Skin of body (tissue), 2 donors: Measurements from ENCODE around the gene CAMSAP2. TPM values are rescaled to one million over a fixed set of nuclear protein-coding genes. Genes with fewer than 3 reads are reported as not detected.

Experiments used
- DNase-seq: peaks from one replicate; lab custom pipeline; 2025; lab: John Stamatoyannopoulos, UW
- total RNA-seq: library from RNA; depleted of rRNA; stranded (reverse); fragments of >200 nt; gene quantifications from one replicate; pipeline ENCODE4 v1.2.3, GENCODE V29; 2014

Gene CAMSAP2, protein sequence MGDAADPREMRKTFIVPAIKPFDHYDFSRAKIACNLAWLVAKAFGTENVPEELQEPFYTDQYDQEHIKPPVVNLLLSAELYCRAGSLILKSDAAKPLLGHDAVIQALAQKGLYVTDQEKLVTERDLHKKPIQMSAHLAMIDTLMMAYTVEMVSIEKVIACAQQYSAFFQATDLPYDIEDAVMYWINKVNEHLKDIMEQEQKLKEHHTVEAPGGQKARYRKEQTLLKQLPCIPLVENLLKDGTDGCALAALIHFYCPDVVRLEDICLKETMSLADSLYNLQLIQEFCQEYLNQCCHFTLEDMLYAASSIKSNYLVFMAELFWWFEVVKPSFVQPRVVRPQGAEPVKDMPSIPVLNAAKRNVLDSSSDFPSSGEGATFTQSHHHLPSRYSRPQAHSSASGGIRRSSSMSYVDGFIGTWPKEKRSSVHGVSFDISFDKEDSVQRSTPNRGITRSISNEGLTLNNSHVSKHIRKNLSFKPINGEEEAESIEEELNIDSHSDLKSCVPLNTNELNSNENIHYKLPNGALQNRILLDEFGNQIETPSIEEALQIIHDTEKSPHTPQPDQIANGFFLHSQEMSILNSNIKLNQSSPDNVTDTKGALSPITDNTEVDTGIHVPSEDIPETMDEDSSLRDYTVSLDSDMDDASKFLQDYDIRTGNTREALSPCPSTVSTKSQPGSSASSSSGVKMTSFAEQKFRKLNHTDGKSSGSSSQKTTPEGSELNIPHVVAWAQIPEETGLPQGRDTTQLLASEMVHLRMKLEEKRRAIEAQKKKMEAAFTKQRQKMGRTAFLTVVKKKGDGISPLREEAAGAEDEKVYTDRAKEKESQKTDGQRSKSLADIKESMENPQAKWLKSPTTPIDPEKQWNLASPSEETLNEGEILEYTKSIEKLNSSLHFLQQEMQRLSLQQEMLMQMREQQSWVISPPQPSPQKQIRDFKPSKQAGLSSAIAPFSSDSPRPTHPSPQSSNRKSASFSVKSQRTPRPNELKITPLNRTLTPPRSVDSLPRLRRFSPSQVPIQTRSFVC (N-terminal part only)
- total RNA-seq = 36.9 TPM

GRCh38 chr1:200738327-200738948 is at the start of gene CAMSAP2:
Gene CAMSAP2, plus strand, starts transcription at chr1:200738893. Its CDS starts 935 bp downstream, at chr1:200739828.
- peak; percentile 86 for DNase-seq

DNA sequence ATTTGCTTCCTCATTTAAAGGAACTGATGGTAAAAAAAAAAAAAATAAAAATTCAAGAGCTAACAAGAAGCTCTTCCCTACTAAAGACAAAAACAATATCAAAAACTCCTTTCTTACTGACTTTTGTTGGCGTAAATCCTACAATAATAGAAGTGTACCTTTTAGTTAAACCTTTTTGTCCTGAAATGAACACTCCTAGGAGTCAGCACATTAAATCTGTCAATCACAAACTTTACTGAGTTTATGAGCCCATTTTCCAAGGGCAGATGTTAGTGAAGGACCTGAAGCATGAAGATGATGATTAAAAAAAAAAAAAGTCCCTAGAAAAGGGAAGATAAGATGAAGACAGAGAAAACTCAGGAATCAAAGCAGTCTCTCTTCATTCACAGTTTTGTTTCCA is 46.4 kb upstream of the CAMSAP2 start:
- no peak for DNase-seq

DNA sequence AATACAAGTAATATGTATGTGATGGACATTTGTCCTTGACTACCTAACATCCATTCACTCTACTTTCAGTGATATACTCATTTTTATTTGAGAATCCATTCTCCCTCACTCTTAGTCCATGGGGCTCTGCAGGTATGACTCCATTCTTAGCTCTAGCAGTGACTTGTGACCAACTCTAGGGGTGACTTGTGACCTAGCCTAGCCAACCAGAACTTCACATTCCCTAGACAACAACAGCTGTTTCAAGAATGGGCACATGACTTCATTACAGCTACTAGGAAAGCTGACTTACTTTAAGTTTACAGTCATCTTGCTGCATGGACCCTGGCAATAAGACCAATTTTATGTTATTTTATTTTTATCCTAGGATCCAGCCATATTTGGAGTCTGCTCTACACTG is 45.4 kb upstream of the CAMSAP2 start:
- no peak for DNase-seq

DNA sequence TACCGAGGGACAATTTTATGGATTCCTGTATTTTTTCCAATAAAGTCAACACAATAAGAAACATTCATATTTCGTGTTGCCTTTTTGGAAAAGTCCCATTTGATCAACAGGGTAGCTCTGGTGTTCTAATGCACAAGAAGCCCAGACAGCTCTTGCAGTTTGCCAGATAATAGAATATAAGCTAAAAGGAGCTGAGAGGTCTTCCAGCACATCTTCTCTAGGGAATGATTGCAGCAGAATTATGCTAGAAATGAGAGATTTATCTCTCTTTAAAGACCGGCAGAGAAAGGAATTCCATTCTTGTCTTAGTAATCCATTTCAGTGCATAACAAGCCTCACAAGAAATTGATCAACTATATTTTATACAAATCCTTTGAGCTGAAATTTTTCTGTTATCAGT is 44.0 kb upstream of the CAMSAP2 start:
- peak; percentile 2 for DNase-seq

- no peak for DNase-seq
Measured at GRCh38 chr1:200699871-200700270, 38.8 kb upstream of the CAMSAP2 start.

DNA sequence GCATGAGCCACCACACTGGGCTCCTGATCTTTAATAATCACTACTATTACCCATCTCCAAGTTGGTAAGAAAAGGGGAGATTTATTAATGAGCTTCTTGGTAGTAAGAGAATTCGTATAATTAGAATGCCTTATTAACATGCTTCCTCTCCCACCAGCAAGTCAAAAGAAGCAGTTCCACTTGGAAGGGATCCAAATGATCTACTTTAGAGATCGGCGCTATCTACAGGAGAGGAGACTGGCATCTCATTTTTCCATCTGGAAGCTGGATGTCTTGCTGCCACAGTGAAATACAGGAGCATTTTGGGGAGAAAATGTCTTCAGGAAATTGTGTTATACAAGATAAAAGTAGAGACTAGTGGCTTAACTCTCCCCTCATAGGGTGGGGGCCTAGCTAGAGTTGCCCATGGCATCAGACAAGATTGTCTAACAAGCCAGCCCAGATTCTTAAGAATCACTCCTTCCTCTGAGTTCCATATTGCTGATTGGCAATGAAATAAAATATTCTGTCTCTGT is 33.6 kb upstream of the CAMSAP2 start:
- no peak for DNase-seq

GRCh38 chr1:200706111-200706814 is 32.4 kb upstream of the CAMSAP2 start:
- DNase-seq = no peak

DNA sequence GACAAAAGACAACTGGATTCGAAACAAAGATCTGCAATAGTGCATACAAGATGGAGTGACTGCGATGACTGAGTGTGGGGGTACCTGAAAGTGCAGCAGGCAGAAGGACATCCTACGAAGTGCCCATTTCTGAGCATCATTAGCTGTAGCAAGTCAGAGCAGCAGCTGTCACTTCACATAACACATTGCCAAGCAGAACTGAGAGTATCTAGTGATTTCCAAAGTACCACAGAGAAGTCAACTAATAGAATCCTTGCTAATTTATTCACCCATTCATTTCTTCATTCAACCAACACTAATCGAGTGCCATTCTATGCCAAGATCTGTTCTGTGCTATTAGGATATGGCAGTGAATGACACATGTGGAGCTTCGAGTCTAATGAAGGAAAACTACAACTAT is 31.6 kb upstream of the CAMSAP2 start:
- DNase-seq = no peak

DNA sequence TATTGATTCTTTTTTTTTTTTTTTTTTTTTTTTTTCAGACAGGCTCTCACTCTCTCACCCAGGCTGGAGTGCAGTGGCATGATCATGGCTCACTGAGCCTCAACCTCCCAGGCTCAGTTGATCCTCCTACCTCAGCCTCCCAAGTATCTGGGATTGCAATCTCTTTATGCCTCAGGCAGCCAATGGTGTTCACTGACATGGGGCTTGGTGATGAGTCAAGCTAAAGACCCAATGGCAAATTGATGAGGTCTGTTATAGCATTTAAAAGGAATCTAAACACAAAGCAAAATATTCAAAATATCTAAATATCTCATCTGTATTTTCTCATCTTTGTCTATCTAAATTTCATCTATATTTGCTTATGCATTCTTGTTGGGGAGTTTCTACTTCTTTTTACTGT is 30.5 kb upstream of the CAMSAP2 start:
- no peak for DNase-seq

DNA sequence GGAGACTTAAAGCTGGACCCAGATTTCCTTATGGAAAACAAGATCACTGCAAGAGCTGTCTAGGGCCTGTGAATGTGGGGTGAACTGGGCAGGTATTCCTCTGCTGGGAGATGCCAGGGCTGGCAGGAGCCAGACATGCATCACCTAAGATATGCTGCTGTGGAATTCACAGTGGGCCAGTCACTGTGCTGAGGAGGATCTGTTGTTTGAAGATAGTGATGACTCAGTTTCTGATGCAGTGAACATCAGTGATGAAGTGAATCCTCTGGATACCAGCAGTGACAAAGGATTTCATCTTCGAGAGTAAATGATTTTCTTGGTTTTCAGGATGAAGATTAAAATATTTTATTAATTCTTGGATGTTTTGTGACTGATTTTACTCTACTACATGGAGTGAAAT is 29.9 kb upstream of the CAMSAP2 start:
- no peak for DNase-seq

DNA sequence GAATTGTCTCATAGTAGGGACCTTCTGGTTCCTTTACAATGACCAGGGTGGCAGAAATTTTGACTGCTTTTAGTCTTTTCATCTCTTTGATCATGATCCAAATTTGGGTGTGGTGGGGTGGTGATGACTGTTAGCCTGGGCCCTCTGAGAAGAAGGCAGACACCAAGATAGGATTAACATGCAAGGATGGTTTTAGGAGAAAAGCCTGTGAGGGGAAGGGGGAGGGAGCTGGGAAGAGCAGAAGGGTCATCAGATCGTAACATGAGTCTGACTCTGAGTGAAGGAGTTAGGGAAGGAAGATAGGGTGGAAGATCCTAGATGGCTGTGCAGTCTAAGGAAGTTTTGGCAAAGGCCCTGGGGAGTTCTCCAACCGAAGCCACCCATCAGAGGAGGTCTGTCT is 28.5 kb upstream of the CAMSAP2 start:
- DNase-seq = no peak

- no peak for DNase-seq
Measured at GRCh38 chr1:200714504-200715187, 24.0 kb upstream of the CAMSAP2 start.

DNA sequence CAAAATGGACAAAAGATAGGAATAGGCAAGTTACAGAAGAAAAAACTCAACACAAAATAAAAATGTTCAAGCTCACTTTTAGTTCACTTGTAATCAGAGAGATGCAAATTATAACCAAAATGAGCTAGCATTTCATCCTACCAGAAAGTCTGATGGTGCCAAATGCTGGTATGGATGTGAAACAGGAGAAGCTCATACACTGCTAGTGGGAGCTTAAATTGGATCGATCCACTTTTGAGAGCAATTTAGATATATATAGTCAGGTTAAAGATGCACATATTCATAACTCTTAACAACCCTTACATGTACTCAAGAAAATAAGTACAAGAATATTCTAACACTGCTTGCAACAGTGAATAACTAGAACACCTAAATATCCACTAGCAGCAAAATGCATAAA is 18.5 kb upstream of the CAMSAP2 start:
- no peak for DNase-seq

DNA sequence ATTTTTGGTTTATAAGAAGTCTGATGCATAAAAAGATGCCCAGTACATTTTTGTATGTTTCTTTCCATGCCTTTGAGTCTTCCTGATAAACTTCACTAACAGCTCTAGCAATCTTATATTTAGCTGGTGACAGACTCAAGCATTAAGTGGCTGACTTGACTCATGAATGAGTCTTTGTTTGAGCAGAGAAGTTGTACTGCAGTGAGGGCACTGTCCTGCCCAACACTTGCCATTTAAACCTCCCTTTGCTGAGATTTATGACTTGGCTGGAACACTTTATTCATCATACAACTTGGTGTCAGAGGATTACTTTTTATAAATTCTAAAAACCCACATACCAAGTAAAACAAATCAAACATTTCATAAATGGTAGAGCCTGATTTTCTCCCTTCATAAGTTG is 14.6 kb upstream of the CAMSAP2 start:
- peak; percentile 12 for DNase-seq

GRCh38 chr1:200727257-200727656 is 11.4 kb upstream of the CAMSAP2 start:
- no peak for DNase-seq

GRCh38 chr1:200729863-200730262 is 8.8 kb upstream of the CAMSAP2 start:
- DNase-seq = no peak

DNA sequence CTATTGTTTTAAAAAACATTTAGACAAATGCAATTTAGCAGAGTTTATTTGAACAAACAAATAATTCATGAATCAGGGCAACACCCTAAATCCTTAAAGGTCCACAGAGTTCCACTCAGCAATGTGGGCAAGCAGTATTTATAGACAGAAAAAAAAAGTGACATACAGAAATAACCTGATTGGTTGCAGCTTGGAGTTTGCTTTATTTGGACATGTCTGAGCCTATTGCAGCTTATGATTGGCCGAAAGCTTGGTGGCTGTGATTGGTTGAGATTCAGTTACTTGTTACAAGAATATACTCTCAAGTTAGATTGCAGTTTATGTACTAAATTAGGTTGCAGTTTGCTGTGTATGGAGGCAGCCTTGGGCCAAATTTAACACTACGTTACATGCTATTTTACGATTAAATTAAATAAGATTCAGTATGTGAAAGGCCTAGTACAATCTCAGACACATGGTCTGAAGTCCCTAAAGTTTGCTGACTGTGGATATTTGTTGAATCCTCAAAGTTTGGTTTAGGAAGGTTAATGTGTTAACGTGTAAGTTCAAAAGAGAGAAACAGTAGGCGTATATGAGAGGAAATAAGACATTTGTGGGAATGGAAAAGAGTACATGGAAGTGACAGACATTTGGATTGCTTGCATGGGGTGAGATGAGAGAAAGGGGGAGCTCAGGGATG is 6.9 kb upstream of the CAMSAP2 start:
- DNase-seq = no peak

DNA sequence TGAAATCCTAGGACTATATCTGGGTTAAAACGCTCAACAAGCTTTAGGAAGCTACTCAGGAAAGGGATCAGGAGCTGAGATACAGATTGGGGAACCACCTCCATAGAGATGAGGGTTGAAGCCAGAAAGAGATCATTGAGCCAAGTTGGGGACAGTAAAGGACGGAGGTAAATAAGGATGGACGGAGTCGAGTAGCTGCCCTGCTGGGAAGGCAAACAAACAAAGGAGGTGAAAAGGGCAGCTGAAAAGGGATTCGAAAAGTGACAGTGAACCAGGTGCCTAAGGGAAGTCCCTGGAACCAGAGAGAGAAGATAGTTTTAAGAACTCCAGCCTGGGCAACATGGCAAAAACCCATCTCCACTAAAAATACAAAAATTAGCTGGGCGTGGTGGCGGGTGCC is 6.3 kb upstream of the CAMSAP2 start:
- no peak for DNase-seq

DNA sequence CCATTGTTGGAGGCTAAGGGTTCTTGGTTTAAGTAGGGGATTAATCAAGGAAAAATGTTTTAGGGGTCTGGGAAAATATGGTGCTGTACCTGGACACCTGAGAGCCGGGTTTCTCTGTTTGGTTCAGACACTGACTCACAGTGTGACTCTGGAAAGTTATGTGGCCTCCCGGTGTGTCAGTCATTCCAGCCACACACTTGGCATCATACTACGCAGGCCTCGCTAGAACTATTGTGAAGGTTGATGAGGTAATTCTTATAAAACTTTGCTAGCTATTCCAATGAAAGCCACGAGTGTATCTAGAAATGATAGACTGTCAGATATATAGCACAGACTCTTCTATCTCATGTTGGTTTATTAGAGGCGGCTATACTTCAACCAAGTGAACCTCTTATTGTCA is 4.8 kb upstream of the CAMSAP2 start:
- DNase-seq = no peak
